Stimulated activated CD8-positive, alpha-beta memory T cell treated with anti-CD3 and anti-CD28 coated beads, Interleukin-4, amount 100 ng/mL, for 1 hour (primary cell): Measurements from ENCODE around the gene CCDC57.

ENCODE experiments used
- DNase-seq, 2 donors: peaks; one replicate each; pipeline ENCODE4 v3.0.0-alpha.2; 2020; ENCODE audit warnings: low read depth in 2 of 2, low spot score in 1 of 2

Gene CCDC57

DNA sequence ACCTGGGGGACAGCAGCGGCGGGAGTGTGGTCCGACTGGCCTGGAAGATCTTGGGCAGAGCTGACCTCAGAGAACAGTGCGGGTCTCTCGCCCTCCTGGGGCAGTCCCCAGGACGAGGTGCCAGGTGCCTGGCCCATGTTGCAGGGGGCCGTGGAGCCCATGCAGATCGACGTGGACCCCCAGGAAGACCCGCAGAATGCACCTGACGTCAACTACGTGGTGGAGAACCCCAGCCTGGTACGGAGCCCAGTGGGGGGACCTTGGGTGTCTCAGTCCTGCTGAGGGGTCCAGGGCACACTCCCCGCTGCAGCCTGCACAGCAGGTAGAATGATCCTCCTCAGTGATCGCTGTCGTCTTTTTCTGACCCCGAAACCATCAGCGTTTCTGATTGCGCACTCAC, 159.5 kb downstream of the CCDC57 start:
- DNase-seq = no peak

- no peak for DNase-seq
Observed at GRCh38 chr17:82052638-82053059, 160.0 kb downstream of the CCDC57 start.

GRCh38 chr17:82051776-82052637, 160.6 kb downstream of the CCDC57 start, which contains the start of the genes GPS1 and RFNG:
Gene GPS1, plus strand, starts transcription at chr17:82051898. Its CDS starts 34 bp downstream, at chr17:82051932.
Gene RFNG, minus strand, starts transcription at chr17:82051811. Its CDS starts 45 bp downstream, at chr17:82051766.
- DNase-seq = peak; percentile 60 to 65
